Left ventricle myocardium inferior (tissue), 1 donor: Measurements from ENCODE around the gene ARHGAP4. TPM values are rescaled to one million over a fixed set of nuclear protein-coding genes. Genes with fewer than 3 reads are reported as not detected.

Source experiments
- DNase-seq: peaks from one replicate; pipeline ENCODE4 v3.0.0-alpha.2; 2020
- H3K27ac ChIP-seq: fragments of 200-600 bp; replicated peaks from 2 replicates; pipeline ENCODE4 v1.8.0; 2021
- H3K27me3 ChIP-seq: fragments of 200-600 bp; 2 replicates; pipeline ENCODE4 v1.8.0; 2021; ENCODE audit warnings: low read depth
- H3K36me3 ChIP-seq: fragments of 200-600 bp; 2 replicates; pipeline ENCODE4 v1.8.0; 2021
- H3K4me1 ChIP-seq: fragments of 200-600 bp; 2 replicates; pipeline ENCODE4 v1.8.0; 2021
- H3K4me3 ChIP-seq: fragments of 200-600 bp; 2 replicates; pipeline ENCODE4 v1.8.0; 2021; ENCODE audit warnings: mild to moderate bottlenecking, moderate library complexity
- H3K9me3 ChIP-seq: fragments of 200-600 bp; replicated peaks from 2 replicates; pipeline ENCODE4 v1.8.0; 2021
- intact Hi-C: fragments of 100-400 bp; cut with micrococcal nuclease; formaldehyde crosslinking; loops from one replicate; pipeline ENCODE4 v1.11.0; 2022
- total RNA-seq: library from RNA; stranded (reverse); fragmentation: NEBNext Ultra II Directional; extraction: Animal tissue kit (Norgen Biotek cat#: 25700); gene quantifications from one replicate; pipeline ENCODE4 v1.2.1, GENCODE V29; 2021
- TF ChIP-seq, protein P1 (sequence below): fragments of 200-600 bp; IDR thresholded peaks from 2 replicates; pipeline ENCODE4 v1.8.0; 2021; ENCODE audit warnings: antibody characterized with exemption, mild to moderate bottlenecking, borderline replicate concordance
- donor health status: DM: no; HTN: yes; CAD: no; lungs with severe emphysema.

The ARHGAP4 gene
- total RNA-seq, 1 donor from 2014 or later, result 10.0 TPM

DNA sequence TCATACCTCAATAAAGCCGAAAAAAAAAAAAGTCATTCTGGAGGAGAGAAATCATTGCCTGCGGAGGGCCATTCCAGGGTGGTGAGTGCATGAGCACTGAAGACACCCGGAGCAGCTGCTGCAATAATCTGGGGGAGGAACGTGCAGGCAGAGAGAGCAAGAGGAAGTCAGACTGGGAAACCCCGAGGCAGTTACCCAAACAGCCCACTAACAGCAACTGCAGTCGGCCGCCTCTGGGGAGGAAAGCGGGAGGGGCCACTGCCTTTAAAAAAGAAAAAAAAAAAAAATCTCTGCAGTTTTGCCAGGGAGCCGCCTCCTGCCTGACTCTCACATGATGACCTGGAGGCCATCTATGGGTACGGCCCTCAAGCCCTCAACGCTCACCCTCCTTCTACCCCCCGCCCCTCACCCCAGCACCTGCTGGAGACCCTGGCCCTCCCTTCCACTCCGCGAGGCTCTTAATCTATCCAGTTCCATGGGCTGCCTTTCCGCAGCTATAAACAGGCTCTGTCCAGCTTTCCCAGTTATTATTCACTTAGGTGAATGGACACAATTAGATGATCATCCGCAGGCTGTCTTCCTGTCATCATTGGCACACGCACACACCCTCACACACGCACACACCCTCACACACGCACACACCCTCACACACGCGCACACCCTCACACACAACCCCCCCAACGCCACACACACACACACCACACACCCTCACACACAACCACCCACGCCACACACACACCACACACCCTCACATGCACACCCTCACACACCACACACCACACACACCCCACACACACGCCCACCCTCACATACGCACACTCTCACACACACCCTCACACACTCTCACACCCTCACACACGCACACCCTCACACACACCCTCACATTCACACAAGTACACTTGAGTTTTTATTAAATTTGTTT is 25.0 kb downstream of the ARHGAP4 start:
- peaks cover 21% of the 10 kb centered on the region for H3K4me1 ChIP-seq
- TF ChIP-seq, protein P1, sequence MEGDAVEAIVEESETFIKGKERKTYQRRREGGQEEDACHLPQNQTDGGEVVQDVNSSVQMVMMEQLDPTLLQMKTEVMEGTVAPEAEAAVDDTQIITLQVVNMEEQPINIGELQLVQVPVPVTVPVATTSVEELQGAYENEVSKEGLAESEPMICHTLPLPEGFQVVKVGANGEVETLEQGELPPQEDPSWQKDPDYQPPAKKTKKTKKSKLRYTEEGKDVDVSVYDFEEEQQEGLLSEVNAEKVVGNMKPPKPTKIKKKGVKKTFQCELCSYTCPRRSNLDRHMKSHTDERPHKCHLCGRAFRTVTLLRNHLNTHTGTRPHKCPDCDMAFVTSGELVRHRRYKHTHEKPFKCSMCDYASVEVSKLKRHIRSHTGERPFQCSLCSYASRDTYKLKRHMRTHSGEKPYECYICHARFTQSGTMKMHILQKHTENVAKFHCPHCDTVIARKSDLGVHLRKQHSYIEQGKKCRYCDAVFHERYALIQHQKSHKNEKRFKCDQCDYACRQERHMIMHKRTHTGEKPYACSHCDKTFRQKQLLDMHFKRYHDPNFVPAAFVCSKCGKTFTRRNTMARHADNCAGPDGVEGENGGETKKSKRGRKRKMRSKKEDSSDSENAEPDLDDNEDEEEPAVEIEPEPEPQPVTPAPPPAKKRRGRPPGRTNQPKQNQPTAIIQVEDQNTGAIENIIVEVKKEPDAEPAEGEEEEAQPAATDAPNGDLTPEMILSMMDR, result no peak
- intact Hi-C loops, result no loop called here
- H3K27ac ChIP-seq, result peak overlapping the region; percentile 46
- no peaks in the 10 kb centered on the region for H3K36me3 ChIP-seq
- DNase-seq, result peak; percentile 39
- H3K27me3 ChIP-seq, result no peaks in the 10 kb centered on the region
- no peaks in the 10 kb centered on the region for H3K9me3 ChIP-seq
- H3K4me3 ChIP-seq, result no peak overlapping the region

DNA sequence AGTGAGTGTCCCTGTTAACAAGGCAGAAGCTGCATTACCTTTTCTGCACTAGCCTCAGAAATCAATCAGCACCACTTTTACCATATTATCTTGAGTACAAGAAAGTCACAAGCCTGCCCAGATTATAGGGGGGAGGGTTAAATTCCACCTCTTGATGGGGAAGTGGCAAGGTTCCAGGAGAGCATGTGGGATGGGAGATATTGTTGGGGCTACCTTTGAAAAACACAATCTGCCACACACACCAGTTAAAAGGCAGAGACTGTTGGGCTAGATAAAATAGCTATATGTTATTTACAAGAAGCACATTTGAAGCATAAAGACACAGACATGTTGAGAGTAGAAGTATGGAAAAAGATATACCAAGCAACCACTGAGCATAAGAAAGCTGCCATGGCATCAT is 28.2 kb downstream of the ARHGAP4 start:
- no peaks in the 10 kb centered on the region for H3K9me3 ChIP-seq
- H3K36me3 ChIP-seq, result no peaks in the 10 kb centered on the region
- H3K27me3 ChIP-seq, result no peaks in the 10 kb centered on the region
- intact Hi-C loops, result no loop called here
- peaks cover 19% of the 10 kb centered on the region for H3K4me1 ChIP-seq
- H3K27ac ChIP-seq, result no peak overlapping the region
- TF ChIP-seq, protein P1, result no peak
- no peak overlapping the region for H3K4me3 ChIP-seq
- DNase-seq, result no peak

DNA sequence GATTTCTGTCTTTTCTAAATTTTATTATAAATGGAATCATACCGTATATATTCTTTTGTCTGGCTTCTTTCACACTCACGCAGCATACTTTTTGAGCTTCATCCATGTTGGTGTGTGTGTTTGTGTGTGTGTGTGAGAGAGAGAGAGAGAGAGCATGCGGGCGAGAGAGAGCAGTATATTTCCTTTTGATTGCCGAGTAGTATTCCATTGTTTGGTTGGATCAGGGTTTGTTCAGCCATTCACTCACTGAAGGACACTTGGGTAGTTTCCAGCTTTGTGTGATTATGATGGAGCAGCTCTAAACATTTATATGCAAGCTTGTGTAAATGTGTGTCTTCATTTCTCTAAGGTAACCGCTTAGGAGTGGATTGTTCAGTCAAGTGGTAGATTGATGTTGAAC is 36.9 kb downstream of the ARHGAP4 start:
- H3K4me1 ChIP-seq, result peaks cover 5% of the 10 kb centered on the region
- intact Hi-C loops, result no loop called here
- no peaks in the 10 kb centered on the region for H3K9me3 ChIP-seq
- H3K27ac ChIP-seq, result no peak overlapping the region
- TF ChIP-seq, protein P1, result no peak
- H3K36me3 ChIP-seq, result no peaks in the 10 kb centered on the region
- DNase-seq, result no peak
- no peak overlapping the region for H3K4me3 ChIP-seq
- peaks cover 28% of the 10 kb centered on the region for H3K27me3 ChIP-seq

DNA sequence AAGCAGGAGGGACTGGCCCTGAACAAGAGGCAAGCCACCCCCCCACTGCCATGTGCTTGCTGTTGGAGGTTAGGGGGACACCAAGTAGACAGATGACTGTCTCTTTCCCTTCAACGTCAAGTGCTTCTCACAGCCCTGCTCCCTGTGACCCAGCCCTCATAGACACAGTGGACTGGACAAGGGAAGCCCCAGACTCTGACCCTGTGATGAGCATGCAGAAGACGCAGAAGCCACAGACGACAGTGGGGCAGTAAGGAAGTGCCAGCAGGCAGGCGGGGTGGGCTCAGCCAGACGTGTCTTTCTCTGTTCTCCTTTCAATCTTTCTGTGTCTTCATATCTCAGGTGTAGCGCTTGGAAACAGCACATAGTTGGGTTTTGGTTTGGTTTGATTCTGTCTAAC is 37.7 kb downstream of the ARHGAP4 start:
- H3K9me3 ChIP-seq, result no peaks in the 10 kb centered on the region
- no peak overlapping the region for H3K4me3 ChIP-seq
- H3K27ac ChIP-seq, result no peak overlapping the region
- intact Hi-C loops, result no loop called here
- H3K36me3 ChIP-seq, result no peaks in the 10 kb centered on the region
- no peak for DNase-seq
- TF ChIP-seq, protein P1, result no peak
- peaks cover 5% of the 10 kb centered on the region for H3K4me1 ChIP-seq
- H3K27me3 ChIP-seq, result peaks cover 35% of the 10 kb centered on the region

DNA sequence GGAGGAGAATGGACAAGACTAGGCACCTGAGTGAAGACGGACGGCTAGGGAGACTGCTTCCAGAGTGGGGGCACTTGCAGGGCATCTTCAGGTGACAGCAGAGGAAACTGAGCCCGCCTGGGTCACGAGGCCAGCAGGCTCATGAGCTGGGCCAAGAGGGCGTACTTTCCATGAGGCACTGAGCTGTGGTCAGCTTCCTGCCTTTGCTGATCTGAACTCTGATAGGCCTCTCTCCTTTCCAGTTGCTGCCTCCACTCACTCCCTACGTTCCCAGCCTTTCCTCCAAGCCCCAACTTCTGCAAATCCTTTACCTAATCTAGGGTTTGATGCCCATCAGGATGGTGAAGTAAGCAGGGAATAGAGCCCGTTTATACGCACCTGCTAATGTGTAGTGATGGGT is 38.7 kb downstream of the ARHGAP4 start:
- no peaks in the 10 kb centered on the region for H3K36me3 ChIP-seq
- no peaks in the 10 kb centered on the region for H3K9me3 ChIP-seq
- TF ChIP-seq, protein P1, result no peak
- intact Hi-C loops, result no loop called here
- no peak for DNase-seq
- H3K4me3 ChIP-seq, result no peak overlapping the region
- H3K27me3 ChIP-seq, result peaks cover 45% of the 10 kb centered on the region
- no peak overlapping the region for H3K27ac ChIP-seq
- peaks cover 5% of the 10 kb centered on the region for H3K4me1 ChIP-seq
